HepG2 (cell line): ENCODE measurements around the gene RNF126. TPM values are rescaled to one million over a fixed set of nuclear protein-coding genes. Genes with fewer than 3 reads are reported as not detected.
A peak's percentile ranks its signal among the peaks of the same experiment; 100 is the strongest.

Source experiments
- ATAC-seq: fragments of 200-7000 bp; cut with Tn5 transposase; 3 replicates; pipeline ENCODE4 v1.9.1; 2020; ENCODE audit warnings: mild to moderate bottlenecking, moderate library complexity
- BruUV-seq: library from RNA; stranded (reverse); fragments of 400-500 nt; replicated peaks from 2 replicates; lab custom pipeline; 2021; lab: Mats Ljungman, UMichigan
- CTCF ChIA-PET: fragments of 300-600 bp; formaldehyde crosslinking; extraction: SDS; loops from one replicate; lab custom pipeline; 2021; ENCODE audit warnings: low total read pairs, inconsistent platforms, low intra/inter-chr PET ratio; lab: Yijun Ruan, JAX
- POLR2A ChIA-PET: fragments of 350-600 bp; sonication (Branson Sonifier 250); formaldehyde crosslinking; loops from one replicate; lab custom pipeline; 2020; ENCODE audit warnings: antibody characterized with exemption, inconsistent platforms; lab: Yijun Ruan, JAX
- DNase-seq: peaks from one replicate; pipeline ENCODE4 v3.0.0-alpha.2; 2015; ENCODE audit warnings: low spot score
- FAIRE-seq: peaks from 3 replicates; lab custom pipeline; 2011; peaks lifted over from hg19 to GRCh38; lab: Jason Lieb, UNC
- H2AFZ ChIP-seq: one replicate; pipeline ENCODE4 v1.6.1; 2011; ENCODE audit warnings: low read length, inconsistent platforms
- H3K27ac ChIP-seq: fragments of 300-600 bp; 3 replicates; pipeline ENCODE4 v1.8.0; 2011; ENCODE audit warnings: mixed run types, mild to moderate bottlenecking, mixed read lengths, low read length, inconsistent platforms; ENCODE audit not compliant: insufficient read depth; ENCODE audit errors: extremely low read length
- H3K27me3 ChIP-seq, 2 experiments: fragments of 200-600 bp in 1 of 2; 2 replicates in 1 of 2; 3 replicates in 1 of 2; pipeline versions ENCODE4 v1.6.0 to v1.8.0; 2011; ENCODE audit warnings: low read length in 2 of 2, mild to moderate bottlenecking in 2 of 2, moderate library complexity in 2 of 2, inconsistent platforms in 1 of 2; ENCODE audit not compliant: insufficient read depth in 2 of 2, control insufficient read depth in 1 of 2
- H3K36me3 ChIP-seq, 2 experiments: fragments of 200-600 bp in 1 of 2; replicated peaks in 1 of 2; 2 replicates in 1 of 2; 3 replicates in 1 of 2; pipeline versions ENCODE4 v1.5.1 to v1.8.0; 2011; ENCODE audit warnings: low read length in 2 of 2, inconsistent platforms in 1 of 2; ENCODE audit not compliant: insufficient read depth in 2 of 2, control insufficient read depth in 1 of 2
- H3K4me1 ChIP-seq: 2 replicates; pipeline ENCODE4 v1.5.1; 2012; ENCODE audit warnings: low read length, inconsistent platforms; ENCODE audit not compliant: insufficient read depth
- H3K4me2 ChIP-seq: 2 replicates; pipeline ENCODE4 v1.6.0; 2011; ENCODE audit warnings: low read depth, low read length, inconsistent platforms
- H3K4me3 ChIP-seq, 3 experiments: fragments of 200-600 bp in 1 of 3; sonication (generic), shearing (Covaris generic) in 1 of 3; replicated peaks in 1 of 3; 2 replicates each; pipeline ENCODE4 v1.5.1; 2011 to 2016; ENCODE audit warnings: low read length in 3 of 3, inconsistent platforms in 2 of 3, low read depth in 2 of 3, mild to moderate bottlenecking in 2 of 3, control low read depth in 1 of 3, mixed read lengths in 1 of 3; ENCODE audit not compliant: insufficient read depth in 1 of 3
- H3K79me2 ChIP-seq: one replicate; pipeline ENCODE4 v1.6.1; 2011; ENCODE audit warnings: low read length, inconsistent platforms; ENCODE audit not compliant: insufficient read depth
- H3K9ac ChIP-seq: 2 replicates; pipeline ENCODE4 v1.6.0; 2011; ENCODE audit warnings: mild to moderate bottlenecking, low read depth, low read length, inconsistent platforms; ENCODE audit not compliant: insufficient read depth
- H3K9me3 ChIP-seq: 2 replicates; pipeline ENCODE4 v1.5.1; 2012; ENCODE audit warnings: mild to moderate bottlenecking, low read length
- H4K20me1 ChIP-seq: 2 replicates; pipeline ENCODE4 v1.6.0; 2011; ENCODE audit warnings: inconsistent platforms, mild to moderate bottlenecking, low read length, moderate library complexity; ENCODE audit not compliant: insufficient read depth
- KDM2A ChIP-seq: sonication (generic); formaldehyde crosslinking; IDR thresholded peaks from 2 replicates; pipeline ENCODE4 v1.4.0; 2020; ENCODE audit warnings: low read depth, missing genetic modification reagents, borderline replicate concordance
- NR2F1 ChIP-seq, 2 experiments: fragments of 450-650 bp in 1 of 2; formaldehyde crosslinking in 1 of 2; IDR thresholded peaks; 2 replicates each; pipeline versions ENCODE4 v1.5.0 to v1.6.1; 2016 to 2020; ENCODE audit warnings: mild to moderate bottlenecking in 1 of 2, missing compliant biosample characterization in 1 of 2, missing genetic modification reagents in 1 of 2, moderate library complexity in 1 of 2
- POLR2AphosphoS5 ChIP-seq: IDR thresholded peaks from 2 replicates; pipeline ENCODE4 v1.6.1; 2012; ENCODE audit warnings: low read depth, low read length
- ZBTB33 ChIP-seq: sonication (generic); formaldehyde crosslinking; IDR thresholded peaks from 2 replicates; pipeline ENCODE4 v1.4.0; 2020; ENCODE audit warnings: missing genetic modification reagents
- ZFX ChIP-seq: sonication (generic); formaldehyde crosslinking; IDR thresholded peaks from 2 replicates; pipeline ENCODE4 v1.4.0; 2020; ENCODE audit warnings: mild to moderate bottlenecking, low read depth, missing genetic modification reagents, moderate library complexity
- WGBS: methylation state at CpG from one replicate; pipeline ENCODE4 v1.1.6; 2017; ENCODE audit warnings: low lambda C conversion rate; 5-methylcytosine and 5-hydroxymethylcytosine counted together
- in situ Hi-C: cut with HindIII; loops from 2 replicates; pipeline ENCODE4 v1.10.0; 2017; ENCODE audit warnings: low pct_unique_long_range_greater_than_20kb; ENCODE audit not compliant: extremely low pct_ligation_motif_present
- intact Hi-C: fragments of 100-400 bp; cut with micrococcal nuclease; formaldehyde crosslinking; loops from one replicate; pipeline ENCODE4 v1.10.0; 2022; ENCODE audit not compliant: unreplicated experiment
- polyA plus RNA-seq, 8 experiments: library from polyadenylated mRNA; depleted of rRNA in 3 of 8; stranded (reverse) in 7 of 8; unstranded in 1 of 8; fragments of >200 nt; fragmentation: Illumina TruSeq in 4 of 8; extraction: Trizol in 4 of 8; gene quantifications; 2 replicates each; pipeline versions ENCODE4 v1.2.1 to v1.2.3, GENCODE V29; 2011 to 2016; ENCODE audit warnings: low read depth in 4 of 8, missing spikeins in 1 of 8, mixed read lengths in 1 of 8; ENCODE audit not compliant: insufficient read depth in 1 of 8
- total RNA-seq, 5 experiments: library from RNA; depleted of rRNA; stranded (reverse); fragments of >200 nt; fragmentation: Illumina TruSeq; extraction: Trizol; gene quantifications; 2 replicates each; pipeline ENCODE4 v1.2.3, GENCODE V29; 2016; ENCODE audit warnings: low read depth in 1 of 5

RNF126 gene
- total and polyA plus RNA-seq, 2 of the 13 experiments (the other 11 are each of a cell fraction or from before 2014, with no cell fraction given), result 23.2 to 34.0 TPM

DNA sequence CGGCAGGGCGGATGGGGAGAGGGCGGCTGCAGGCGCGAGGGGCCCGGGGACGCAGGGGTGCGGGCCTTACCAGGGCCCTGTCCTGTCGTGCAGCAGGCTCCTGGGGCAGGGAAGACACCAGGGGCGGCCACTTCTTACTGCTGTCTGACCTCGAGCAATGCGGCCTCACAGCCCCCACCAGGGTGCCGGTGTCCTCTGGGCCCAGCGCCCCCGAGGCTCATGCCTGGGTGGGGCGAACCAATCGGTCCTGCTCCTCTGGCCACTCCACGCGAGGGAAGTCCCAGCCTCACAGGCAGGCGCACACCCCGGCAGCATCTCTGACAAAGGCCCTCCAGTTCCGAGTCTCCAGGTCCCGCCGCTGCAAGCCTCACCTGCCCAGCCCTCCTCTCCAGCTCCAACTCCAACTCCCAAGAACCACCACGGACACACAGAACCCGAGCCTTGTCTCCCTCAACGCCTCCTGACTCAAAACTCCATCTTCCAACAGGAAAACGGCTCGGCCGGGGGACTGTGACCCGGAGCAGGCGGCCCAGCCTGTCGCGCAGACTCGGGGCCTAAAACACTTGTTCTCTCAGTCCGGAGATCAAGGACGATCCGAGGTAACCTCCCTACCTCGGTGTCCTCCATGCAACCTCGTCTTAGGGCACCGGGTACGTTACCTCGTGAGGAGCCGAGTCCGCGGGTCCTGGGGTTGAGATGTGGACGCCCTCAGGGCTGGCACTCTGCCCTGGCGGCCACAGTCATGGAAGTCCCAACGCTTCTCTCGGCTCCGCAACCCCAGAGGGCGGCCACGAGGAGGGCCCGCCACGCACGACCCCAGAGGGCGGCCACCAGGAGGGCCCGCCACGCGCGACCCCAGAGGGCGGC is 16.9 kb downstream of the RNF126 start:
- H4K20me1 ChIP-seq, result peaks cover 4% of the 10 kb centered on the region; the same call in 1 of the 2 replicates
- TF ChIP-seq ZBTB33 (CRISPR knock-in tag) (peak; percentile 21; the same call in 1 of the 2 replicates), ZFX (CRISPR knock-in tag) (peak; percentile 19; the same call in 1 of the 2 replicates), POLR2AphosphoS5 (0 out of 2 replicates have a peak, but pooled peaks have one; percentile 9), KDM2A (CRISPR knock-in tag) (0 out of 2 replicates have a peak, but pooled peaks have one; percentile 25), NR2F1 (CRISPR knock-in tag; IDR thresholded peaks at IDR 0.05) (no peak)
- FAIRE-seq, result no peak
- ChIA-PET CTCF (no interaction called here), POLR2A (no interaction called here)
- H3K36me3 ChIP-seq, result peaks cover 15 to 31% of the 10 kb centered on the region in 2 experiments; a peak in 4 of 5 replicates
- WGBS, result 95% methylated on average over 14 of the region's 62 CpGs
- no peaks in the 10 kb centered on the region for H3K4me1 ChIP-seq
- in situ Hi-C loops, result no loop called here
- ATAC-seq, result no peak
- no peak overlapping the region for H3K27ac ChIP-seq
- no TSS peak for BruUV-seq
- H3K9me3 ChIP-seq, result no peaks in the 10 kb centered on the region
- H2AFZ ChIP-seq, result no peak overlapping the region
- no peak for DNase-seq
- no peak overlapping the region for H3K9ac ChIP-seq
- no peak overlapping the region for H3K4me3 ChIP-seq
- H3K79me2 ChIP-seq, result no peaks in the 10 kb centered on the region
- intact Hi-C loops, result no loop called here
- H3K27me3 ChIP-seq, result no peaks in the 10 kb centered on the region
- no peak overlapping the region for H3K4me2 ChIP-seq
